Endothelial cell of umbilical vein (primary cell): Measurements from ENCODE around the gene CYTH1. TPM values are rescaled to one million over a fixed set of nuclear protein-coding genes. Genes with fewer than 3 reads are reported as not detected.

Experiments used
- BruUV-seq: library from RNA; stranded (reverse); fragments of 400-500 nt; replicated peaks from 2 replicates; lab custom pipeline; 2021; lab: Mats Ljungman, UMichigan
- CTCF ChIA-PET: fragments of 300-600, 350-600 bp; sonication (Branson Sonifier 250); formaldehyde crosslinking; loops from one replicate; lab custom pipeline; 2021; ENCODE audit warnings: antibody characterized with exemption, inconsistent platforms; lab: Charles Lee
- POLR2A ChIA-PET: fragments of 300-600, 350-600 bp; sonication (Branson Sonifier 250); formaldehyde crosslinking; loops from one replicate; lab custom pipeline; 2021; ENCODE audit warnings: antibody characterized with exemption, inconsistent platforms; lab: Charles Lee
- DNase-seq: peaks from one replicate; pipeline ENCODE4 v3.0.0-alpha.2; 2011; ENCODE audit warnings: low read depth, low spot score
- FAIRE-seq: peaks from 2 replicates; lab custom pipeline; 2011; peaks lifted over from hg19 to GRCh38; lab: Jason Lieb, UNC
- H2AFZ ChIP-seq: 2 replicates; pipeline ENCODE4 v1.6.0; 2012; ENCODE audit warnings: low read depth, low read length, control low read depth, inconsistent platforms
- H3K27ac ChIP-seq: 2 replicates; pipeline ENCODE4 v1.5.1; 2011; ENCODE audit warnings: low read depth, mild to moderate bottlenecking, control low read depth, low read length, moderate library complexity; ENCODE audit not compliant: insufficient read depth
- H3K27me3 ChIP-seq, 2 experiments: 2 replicates each; pipeline versions ENCODE4 v1.6.0 to v1.6.1; 2011; ENCODE audit warnings: low read length in 2 of 2, mixed read lengths in 1 of 2; ENCODE audit not compliant: control insufficient read depth in 2 of 2, insufficient read depth in 2 of 2
- H3K36me3 ChIP-seq, 2 experiments: 2 replicates in 1 of 2; 3 replicates in 1 of 2; pipeline ENCODE4 v1.5.1; 2011; ENCODE audit warnings: low read length in 2 of 2, mild to moderate bottlenecking in 1 of 2, moderate library complexity in 1 of 2; ENCODE audit not compliant: control insufficient read depth in 2 of 2, insufficient read depth in 2 of 2; ENCODE audit errors: extremely low read depth in 1 of 2
- H3K4me1 ChIP-seq: 3 replicates; pipeline ENCODE4 v1.5.1; 2011; ENCODE audit warnings: mild to moderate bottlenecking, low read length; ENCODE audit not compliant: control insufficient read depth, insufficient read depth; ENCODE audit errors: extremely low read depth
- H3K4me2 ChIP-seq: 2 replicates; pipeline ENCODE4 v1.6.1; 2011; ENCODE audit warnings: low read length, control low read depth, mixed read lengths; ENCODE audit not compliant: insufficient read depth
- H3K4me3 ChIP-seq, 3 experiments: fragments of 200-600 bp in 1 of 3; sonication (generic), shearing (Covaris generic) in 1 of 3; replicated peaks in 1 of 3; 2 replicates each; pipeline ENCODE4 v1.5.1; 2011 to 2016; ENCODE audit warnings: control low read depth in 3 of 3, low read length in 3 of 3, mild to moderate bottlenecking in 2 of 3, inconsistent platforms in 1 of 3, low read depth in 1 of 3, moderate library complexity in 1 of 3; ENCODE audit not compliant: insufficient read depth in 1 of 3
- H3K79me2 ChIP-seq: 2 replicates; pipeline ENCODE4 v1.6.0; 2012; ENCODE audit warnings: low read length, inconsistent platforms; ENCODE audit not compliant: control insufficient read depth, insufficient read depth
- H3K9ac ChIP-seq: replicated peaks from 2 replicates; pipeline ENCODE3; 2011; ENCODE audit warnings: low read length, control low read depth; ENCODE audit not compliant: insufficient read depth; ENCODE audit errors: extremely low read depth
- H3K9me1 ChIP-seq: replicated peaks from 3 replicates; pipeline ENCODE4 v1.6.0; 2011; ENCODE audit warnings: mild to moderate bottlenecking, low read length; ENCODE audit not compliant: control insufficient read depth, insufficient read depth; ENCODE audit errors: extremely low read depth
- H3K9me3 ChIP-seq: replicated peaks from 2 replicates; pipeline ENCODE4 v1.5.1; 2012; ENCODE audit warnings: low read length, inconsistent platforms; ENCODE audit not compliant: control insufficient read depth, insufficient read depth
- H4K20me1 ChIP-seq: replicated peaks from 2 replicates; pipeline ENCODE3; 2011; ENCODE audit warnings: mild to moderate bottlenecking, low read length; ENCODE audit not compliant: control insufficient read depth, insufficient read depth; ENCODE audit errors: extremely low read depth
- CTCF ChIP-seq, 2 donors: IDR thresholded peaks; 1 replicate in 1 of 2; 2 replicates in 1 of 2; pipeline ENCODE4 v1.5.1; 2011; ENCODE audit warnings: low read length in 2 of 2, mild to moderate bottlenecking in 2 of 2, moderate library complexity in 2 of 2, control low read depth in 1 of 2, inconsistent platforms in 1 of 2, low read depth in 1 of 2; ENCODE audit not compliant: insufficient read depth in 1 of 2; ENCODE audit errors: extremely low read depth in 1 of 2
- EZH2 ChIP-seq: IDR thresholded peaks from 2 replicates; pipeline ENCODE4 v1.6.1; 2012; ENCODE audit warnings: borderline replicate concordance, low read depth, mild to moderate bottlenecking, moderate library complexity, low read length, inconsistent platforms; ENCODE audit not compliant: severe bottlenecking
- FOS ChIP-seq: IDR thresholded peaks from 2 replicates; pipeline ENCODE4 v1.6.1; 2011; ENCODE audit warnings: mild to moderate bottlenecking, low read length, moderate library complexity, borderline replicate concordance; ENCODE audit not compliant: insufficient read depth
- GATA2 ChIP-seq: IDR thresholded peaks from 2 replicates; pipeline ENCODE4 v1.7.0; 2011; ENCODE audit warnings: low read depth, mild to moderate bottlenecking, moderate library complexity, mixed read lengths, low read length; ENCODE audit not compliant: insufficient read length, insufficient read depth
- JUN ChIP-seq: IDR thresholded peaks from 2 replicates; pipeline ENCODE4 v1.6.1; 2011; ENCODE audit warnings: borderline replicate concordance, low read depth; ENCODE audit not compliant: insufficient read length, insufficient read depth
- MAX ChIP-seq: IDR thresholded peaks from 2 replicates; pipeline ENCODE4 v1.6.1; 2011; ENCODE audit not compliant: insufficient read depth, insufficient read length
- MYC ChIP-seq: IDR thresholded peaks from one replicate; pipeline ENCODE4 v1.6.1; 2011; ENCODE audit warnings: mild to moderate bottlenecking, low read depth, low read length
- POLR2A ChIP-seq: IDR thresholded peaks from 2 replicates; pipeline ENCODE4 v1.6.1; 2012; ENCODE audit warnings: low read depth, mild to moderate bottlenecking, control low read depth, low read length
- POLR2AphosphoS5 ChIP-seq: IDR thresholded peaks from 2 replicates; pipeline ENCODE4 v1.6.1; 2012; ENCODE audit warnings: low read depth, mild to moderate bottlenecking, control low read depth, low read length, moderate library complexity; ENCODE audit not compliant: insufficient read depth
- dilution Hi-C: fragments of 300-500 bp; cut with MboI; formaldehyde crosslinking; loops from one replicate; pipeline ENCODE4 v1.15.0; 2019; ENCODE audit warnings: low sequenced_read_pairs; ENCODE audit not compliant: extremely low pct_ligation_motif_present
- intact Hi-C: fragments of 100-400 bp; cut with micrococcal nuclease; formaldehyde crosslinking; loops from one replicate; pipeline ENCODE4 v1.10.0; 2022
- polyA plus RNA-seq, 4 experiments: library from polyadenylated mRNA; depleted of rRNA in 3 of 4; stranded (reverse) in 3 of 4; unstranded in 1 of 4; fragments of >200 nt; gene quantifications; 2 replicates each; pipeline versions ENCODE4 v1.2.1 to v1.2.3, GENCODE V29; 2011 to 2012; ENCODE audit warnings: missing spikeins in 1 of 4
- total RNA-seq: library from RNA; stranded (reverse); gene quantifications from 2 replicates; pipeline ENCODE4 v1.2.3, GENCODE V29; 2021

The CYTH1 gene
- total and polyA plus RNA-seq, 2 donors (not counting 3 experiments of a cell fraction or from before 2014, with no cell fraction given) = 35.9 to 49.9 TPM

DNA sequence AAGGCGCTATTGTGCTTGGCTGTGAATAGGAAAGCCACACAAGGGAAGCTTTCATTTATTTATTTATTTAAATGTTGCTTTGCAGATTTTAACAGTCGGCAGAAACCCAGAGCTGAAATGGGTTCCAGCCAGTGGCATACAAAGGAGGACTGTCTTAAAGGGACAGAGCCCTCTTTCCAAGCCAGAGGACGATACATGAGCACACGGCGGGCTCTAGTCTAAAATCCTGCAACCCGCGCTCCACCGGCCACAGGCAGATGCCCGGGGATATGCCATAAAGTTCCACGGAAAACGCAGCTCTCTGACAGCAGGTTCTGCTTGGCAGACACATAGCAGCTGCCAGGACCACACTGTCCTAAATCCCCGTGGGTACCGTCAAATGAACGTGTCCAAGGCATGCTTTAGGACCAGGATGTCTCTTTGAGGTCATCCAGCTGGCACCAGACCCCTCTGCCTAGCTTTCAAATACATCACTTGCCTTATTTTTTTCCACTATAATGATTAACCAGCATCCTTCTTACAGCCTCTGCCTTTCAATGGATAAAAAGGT is 64.6 kb downstream of the CYTH1 start:
- POLR2A ChIA-PET = no interaction called here

More for the DNA sequence above, 64.6 kb downstream of the CYTH1 start:
- Histone ChIP-seq H3K4me3 (peak overlapping the region in 2 of 3 experiments; percentile 18 to 34), H3K9ac (peak overlapping the region; percentile 27), H3K4me2 (peak overlapping the region; percentile 72), H3K9me3 (no peaks in the 10 kb centered on the region), H3K36me3 (no peaks in the 10 kb centered on the region), H4K20me1 (peaks cover 6% of the 10 kb centered on the region), H3K9me1 (no peaks in the 10 kb centered on the region), H2AFZ (no peak overlapping the region), H3K27ac (no peak overlapping the region), H3K79me2 (peaks cover 33% of the 10 kb centered on the region), H3K27me3 (no peaks in the 10 kb centered on the region), H3K4me1 (peaks cover 35% of the 10 kb centered on the region)
- FAIRE-seq (peak; percentile 28), DNase-seq (peak; percentile 44)
- BruUV-seq = no TSS peak
- CTCF ChIA-PET = interaction anchor here (0.9 to 4.5 kb wide), 10 partner anchors 10 to 220 kb away, joined by 3 to 32 read pairs (median 5); no protein-coding TSS in a partner anchor
- intact Hi-C loops (no loop called here), dilution Hi-C loops (no loop called here)
- TF ChIP-seq MAX (no peak), GATA2 (no peak), POLR2AphosphoS5 (no peak), MYC (no peak), EZH2 (no peak), JUN (no peak), POLR2A (no peak), CTCF (IDR thresholded peaks at IDR 0.05; ENCODE audit: extremely low read depth in 1 of 2, insufficient read depth in 1 of 2, low read depth in 1 of 2, low read length in 2 of 2) (no peak), FOS (no peak)
